ENCODE measurements around the gene ACTG1.
A peak's percentile ranks its signal among the peaks of the same experiment; 100 is the strongest.
"Not testable (repeated sequence)": the region's sequence is repeated elsewhere in the genome, so short reads cannot be mapped to it uniquely, and the experiment has no call there.

ACTG1 gene

DNA sequence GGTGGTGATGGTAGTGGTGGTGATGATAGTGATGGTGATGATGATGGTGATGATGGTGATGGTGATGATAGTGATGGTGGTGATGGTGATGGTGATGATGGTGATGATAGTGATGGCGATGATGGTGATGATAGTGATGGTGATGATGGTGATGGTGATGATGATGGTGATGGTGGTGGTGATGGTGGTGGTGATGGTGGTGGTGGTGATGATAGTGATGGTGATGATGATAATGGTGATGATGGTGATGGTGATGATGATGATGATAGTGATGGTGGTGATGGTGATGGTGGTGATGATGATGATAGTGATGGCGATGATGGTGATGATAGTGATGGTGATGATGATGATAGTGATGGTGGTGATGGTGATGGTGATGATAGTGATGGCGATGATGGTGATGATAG, 19.4 kb upstream of the ACTG1 start:
- DNase-seq, result not testable (repeated sequence)

DNA sequence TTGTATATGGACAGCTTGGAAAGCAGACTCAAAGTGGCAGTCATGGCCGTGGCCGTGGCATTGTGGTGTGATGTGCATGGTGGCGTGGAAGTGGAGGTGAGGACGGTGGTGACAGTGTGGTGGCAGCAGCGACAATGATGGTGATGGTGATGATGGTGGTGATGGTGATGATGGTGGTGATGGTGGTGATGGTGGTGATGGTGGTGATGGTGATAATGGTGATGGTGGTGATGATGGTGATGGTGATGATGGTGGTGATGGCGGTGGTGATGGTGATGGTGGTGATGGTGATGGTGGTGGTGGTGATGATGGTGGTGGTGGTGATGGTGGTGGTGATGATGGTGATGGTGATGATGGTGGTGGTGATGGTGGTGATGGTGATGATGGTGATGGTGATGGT, 18.4 kb upstream of the ACTG1 start:
- DNase-seq, result not testable (repeated sequence)

GRCh38 chr17:81529437-81529803, 16.8 kb upstream of the ACTG1 start:
- no peak for DNase-seq

GRCh38 chr17:81528651-81529436, 16.2 kb upstream of the ACTG1 start:
- peak; percentile 87 for DNase-seq

DNA sequence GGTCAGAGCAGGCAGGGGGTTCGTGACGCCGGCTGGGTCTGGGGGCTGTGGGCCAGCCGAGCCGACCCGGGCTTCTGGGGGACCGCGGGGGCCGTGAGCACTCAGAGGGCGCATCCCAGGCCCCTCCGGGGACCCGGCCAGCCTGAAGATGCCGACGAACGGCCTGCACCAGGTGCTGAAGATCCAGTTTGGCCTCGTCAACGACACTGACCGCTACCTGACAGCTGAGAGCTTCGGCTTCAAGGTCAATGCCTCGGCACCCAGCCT, 15.7 kb upstream of the ACTG1 start:
- DNase-seq, result no peak

GRCh38 chr17:81527591-81528383, 15.2 kb upstream of the ACTG1 start, which contains the start of gene FSCN2:
FSCN2 (plus strand) TSS chr17:81528377; CDS start chr17:81528532, 155 bp downstream.
- DNase-seq, result no peak

- no peak for DNase-seq
Measured at GRCh38 chr17:81526662-81527571, 14.3 kb upstream of the ACTG1 start.

GRCh38 chr17:81524865-81525159, 12.2 kb upstream of the ACTG1 start:
- no peak for DNase-seq

- DNase-seq, result no peak
Measured at GRCh38 chr17:81524039-81524864, 11.7 kb upstream of the ACTG1 start.

GRCh38 chr17:81523402-81524038, 10.9 kb upstream of the ACTG1 start:
- no peak for DNase-seq

- DNase-seq, result no peak
Measured at GRCh38 chr17:81522491-81523401, 10.1 kb upstream of the ACTG1 start.

DNA sequence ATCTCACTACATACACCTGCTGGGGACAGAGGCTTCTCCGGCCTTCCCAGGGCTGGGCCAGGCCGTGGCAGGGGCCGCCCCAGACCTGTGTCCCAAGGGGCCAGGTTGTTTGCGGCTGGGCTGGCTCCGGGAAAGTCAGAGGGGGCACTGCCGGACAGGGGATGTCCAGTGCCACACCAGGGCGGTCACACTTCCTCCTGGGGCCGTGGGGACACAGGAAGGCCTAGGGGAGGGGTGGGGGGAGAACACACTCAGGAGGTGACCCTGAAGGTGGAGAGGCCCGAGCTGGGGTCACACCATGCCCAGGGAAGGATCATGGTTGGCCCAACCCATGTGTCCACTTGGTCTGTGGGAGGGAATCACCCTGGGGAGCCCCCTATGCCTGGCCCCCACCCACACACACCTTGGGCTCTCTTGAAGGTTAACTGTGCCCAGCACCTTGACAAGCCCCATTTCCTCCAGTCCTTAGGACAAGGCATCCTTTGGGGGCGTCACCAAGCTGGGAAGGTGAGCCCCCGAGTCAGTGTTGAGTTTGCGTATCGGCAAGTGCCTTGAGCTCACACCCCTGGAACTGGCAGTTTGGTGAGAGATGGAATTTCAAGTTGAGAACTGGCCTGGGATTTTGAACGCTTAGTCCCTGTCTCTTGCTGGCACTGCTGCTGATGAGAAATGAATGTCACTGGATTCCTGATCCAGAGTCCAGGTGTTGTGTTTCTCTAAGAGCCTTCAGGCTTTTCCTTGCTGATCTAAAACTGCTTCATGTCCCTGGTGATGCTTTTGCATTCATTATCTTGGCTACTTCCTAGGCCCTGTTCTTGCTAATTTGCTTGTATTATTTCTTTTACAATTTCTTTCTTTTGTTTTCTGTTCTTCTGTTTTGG, 7.7 kb upstream of the ACTG1 start:
- no peak for DNase-seq

GRCh38 chr17:81519284-81520020, 6.9 kb upstream of the ACTG1 start:
- peak; percentile 72 for DNase-seq

DNA sequence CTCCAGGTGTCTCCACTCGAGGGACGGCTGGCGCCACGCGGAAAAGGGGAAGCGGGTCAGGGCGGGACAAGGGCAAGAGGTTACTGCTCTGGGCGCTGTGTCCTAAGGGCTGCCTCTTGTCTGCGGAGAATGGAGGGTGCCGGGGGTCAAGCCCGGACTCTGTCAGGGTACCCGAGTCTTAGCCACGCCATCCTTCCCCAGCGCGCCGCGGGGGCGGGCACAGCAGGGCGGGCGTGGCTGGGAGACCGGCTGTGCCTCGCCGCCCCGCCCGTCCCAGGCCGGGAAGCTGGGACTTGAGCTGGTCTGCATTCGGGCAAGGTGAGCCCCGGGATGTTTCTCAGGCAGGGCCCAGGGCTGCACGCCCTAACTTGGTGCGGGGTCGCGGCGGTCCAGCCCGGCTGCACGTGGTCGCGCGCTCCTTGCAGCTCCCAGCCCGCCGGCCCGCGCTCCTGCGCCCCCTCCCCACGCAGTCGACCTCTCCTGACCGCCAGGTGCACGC, 6.2 kb upstream of the ACTG1 start:
- DNase-seq, result peak; percentile 44

DNA sequence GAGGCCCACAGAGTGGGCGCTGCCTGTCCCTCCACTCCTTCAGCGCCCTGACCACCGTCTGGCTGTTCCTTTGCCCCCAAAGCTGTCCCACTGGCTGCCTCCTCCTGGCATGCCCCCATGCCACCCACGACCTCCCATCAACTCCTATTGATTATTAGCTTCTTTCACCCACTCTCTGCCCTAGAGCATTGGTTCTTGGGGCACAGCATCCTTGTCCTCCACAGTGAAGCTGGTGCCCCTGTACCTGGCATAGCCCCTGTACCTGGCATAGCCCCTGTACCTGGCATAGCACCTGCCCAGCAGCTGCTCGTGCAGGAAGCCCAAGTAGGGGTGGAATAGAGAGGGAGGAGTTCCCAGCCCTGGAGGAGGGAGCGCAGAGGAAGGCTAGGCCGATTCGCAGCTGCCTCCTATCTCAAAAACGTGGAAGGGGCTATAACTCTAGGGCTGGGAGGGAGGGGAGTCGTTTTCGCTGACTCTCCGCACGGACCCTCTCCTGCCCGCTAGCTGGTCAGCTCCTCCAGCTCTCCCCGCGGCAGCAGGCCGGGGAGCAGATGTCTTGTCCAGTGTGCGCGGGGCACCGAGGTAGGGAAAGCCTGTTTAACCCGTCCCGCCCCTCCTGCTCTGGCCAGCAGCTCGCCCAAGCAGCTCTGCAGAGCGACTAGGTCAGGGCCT, 5.7 kb upstream of the ACTG1 start:
- DNase-seq, result peak; percentile 21

DNA sequence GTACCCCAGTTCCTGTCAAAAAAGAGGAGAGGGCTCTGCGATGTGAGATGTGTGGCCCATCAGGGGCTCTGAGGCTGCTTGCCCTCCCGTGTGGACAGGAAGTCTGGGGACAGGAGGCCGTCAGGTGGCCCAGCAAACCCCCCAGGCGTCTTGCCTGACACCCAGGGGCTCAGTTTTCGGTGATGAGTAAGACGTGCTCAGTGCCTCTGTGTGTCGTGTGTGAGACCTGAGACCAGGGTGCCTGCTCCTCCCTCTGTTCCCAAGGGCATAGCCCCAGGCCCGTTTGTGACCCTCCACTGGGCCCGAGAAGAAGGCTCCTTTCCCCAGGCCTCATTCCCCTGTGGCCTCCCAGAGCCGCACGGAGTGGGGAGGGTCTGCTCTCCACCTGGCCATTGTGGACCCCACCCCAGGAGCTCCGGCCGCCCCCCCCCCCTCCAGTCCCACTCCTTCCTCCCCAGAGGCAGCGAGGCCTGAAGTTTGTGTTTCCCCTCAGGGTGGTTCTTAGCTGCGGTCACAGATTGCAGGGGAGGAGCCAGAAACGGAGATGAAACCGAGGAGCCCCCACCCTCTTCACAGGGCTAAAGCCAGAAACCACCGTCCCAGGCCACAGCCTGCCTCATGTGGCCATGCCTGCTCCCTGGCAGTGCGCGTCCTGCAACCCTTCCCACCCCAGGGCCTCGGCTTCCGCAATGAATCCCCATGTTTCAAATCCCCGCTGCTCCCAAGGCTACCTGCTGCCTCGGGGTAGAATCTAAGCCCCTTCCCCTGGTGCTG, 4.9 kb upstream of the ACTG1 start:
- DNase-seq, result no peak

GRCh38 chr17:81517009-81517338, 4.4 kb upstream of the ACTG1 start:
- no peak for DNase-seq

- no peak for DNase-seq
Measured at GRCh38 chr17:81516439-81516838, 3.8 kb upstream of the ACTG1 start.
